Measurements from ENCODE around the gene PPP3R1.

GRCh38 chr2:68293755-68294154, 41.4 kb upstream of the PPP3R1 start:
- TF ChIP-seq SIN3A (IDR thresholded peaks at IDR 0.05; ENCODE audit: borderline replicate concordance, insufficient read depth, low read length) (no peak), POLR2AphosphoS5 (IDR thresholded peaks at IDR 0.05; ENCODE audit: low read depth, low read length) (no peak), FOXP2 (optimal IDR thresholded peaks at IDR 0.05; ENCODE audit: borderline replicate concordance, extremely low read depth, extremely low read length, insufficient read depth) (no peak), REST (IDR thresholded peaks at IDR 0.05; ENCODE audit: insufficient read depth in 1 of 2, low read depth in 2 of 2, low read length in 2 of 2) (no peak)

Measured in PFSK-1 (cell line).